ENCODE results near the gene EPB41. TPM values are rescaled to one million over a fixed set of nuclear protein-coding genes. Genes with fewer than 3 reads are reported as not detected.
A peak's percentile ranks its signal among the peaks of the same experiment; 100 is the strongest.

Gene EPB41
- total RNA-seq, 4 donors from 2014 or later = 16.7 to 30.8 (median 21.7) TPM

DNA sequence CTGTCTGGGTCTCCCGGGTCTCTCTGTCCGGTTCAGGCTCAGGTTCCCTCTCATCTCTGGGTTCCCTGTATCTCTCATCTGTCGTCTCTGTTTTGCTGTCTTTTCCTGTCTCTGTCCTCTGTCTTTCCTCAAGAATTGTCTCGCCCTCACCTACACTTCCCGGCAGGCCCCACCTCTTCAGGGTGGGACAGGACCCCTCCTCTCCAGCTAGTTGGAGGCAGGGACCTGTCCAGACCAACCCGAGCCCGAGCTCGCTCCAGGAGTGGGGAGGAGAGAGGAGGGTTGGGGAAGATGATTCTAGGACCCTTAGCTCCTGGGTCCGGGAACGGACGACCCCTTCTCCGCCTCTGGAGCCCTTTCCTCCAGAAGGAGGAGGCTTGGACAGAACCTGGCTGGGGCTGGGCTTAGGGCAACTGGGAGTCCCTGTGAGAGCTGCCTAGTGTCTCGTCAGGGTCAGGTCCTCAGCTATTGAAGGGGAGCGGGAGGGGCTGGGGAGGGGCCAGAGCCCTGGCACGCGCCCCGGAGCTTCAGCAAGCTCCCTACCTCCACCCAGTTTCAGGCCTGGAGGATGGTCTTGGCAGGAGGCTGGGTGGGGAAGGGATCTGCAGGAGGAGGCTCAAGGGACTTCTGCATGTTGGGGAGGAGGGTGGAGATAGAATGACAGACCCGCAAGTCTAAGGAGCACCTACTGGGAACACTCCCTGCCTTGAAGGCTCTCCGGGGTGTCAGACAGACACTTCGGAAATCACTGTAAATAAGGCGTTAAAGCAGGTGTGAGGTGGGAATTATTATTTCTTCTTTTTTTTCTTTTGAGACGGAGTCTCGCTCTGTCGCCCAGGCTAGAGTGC, 26.3 kb upstream of the EPB41 start:
- ATAC-seq = no peak
- Histone ChIP-seq H3K9me3 (no peaks in the 10 kb centered on the region), H3K4me3 (peak overlapping the region; percentile 85 to 95), H3K4me1 (peaks cover 0 to 50% (median 9%) of the 10 kb centered on the region in 3 donors), H3K27ac (peak overlapping the region in 3 of 4 donors; percentile 57 to 78 (median 75)), H3K27me3 (no peaks in the 10 kb centered on the region), H3K36me3 (no peaks in the 10 kb centered on the region)
- TF ChIP-seq POLR2AphosphoS5 (IDR thresholded peaks at IDR 0.05) (no peak), POLR2A (IDR thresholded peaks at IDR 0.05) (no peak), EP300 (IDR thresholded peaks at IDR 0.05) (no peak)
- TF ChIP-seq, protein P1, sequence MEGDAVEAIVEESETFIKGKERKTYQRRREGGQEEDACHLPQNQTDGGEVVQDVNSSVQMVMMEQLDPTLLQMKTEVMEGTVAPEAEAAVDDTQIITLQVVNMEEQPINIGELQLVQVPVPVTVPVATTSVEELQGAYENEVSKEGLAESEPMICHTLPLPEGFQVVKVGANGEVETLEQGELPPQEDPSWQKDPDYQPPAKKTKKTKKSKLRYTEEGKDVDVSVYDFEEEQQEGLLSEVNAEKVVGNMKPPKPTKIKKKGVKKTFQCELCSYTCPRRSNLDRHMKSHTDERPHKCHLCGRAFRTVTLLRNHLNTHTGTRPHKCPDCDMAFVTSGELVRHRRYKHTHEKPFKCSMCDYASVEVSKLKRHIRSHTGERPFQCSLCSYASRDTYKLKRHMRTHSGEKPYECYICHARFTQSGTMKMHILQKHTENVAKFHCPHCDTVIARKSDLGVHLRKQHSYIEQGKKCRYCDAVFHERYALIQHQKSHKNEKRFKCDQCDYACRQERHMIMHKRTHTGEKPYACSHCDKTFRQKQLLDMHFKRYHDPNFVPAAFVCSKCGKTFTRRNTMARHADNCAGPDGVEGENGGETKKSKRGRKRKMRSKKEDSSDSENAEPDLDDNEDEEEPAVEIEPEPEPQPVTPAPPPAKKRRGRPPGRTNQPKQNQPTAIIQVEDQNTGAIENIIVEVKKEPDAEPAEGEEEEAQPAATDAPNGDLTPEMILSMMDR (IDR thresholded peaks at IDR 0.05) = no peak
- WGBS, 2 donors (ENCODE audit: low coverage in 1 of 2) = 56 to 64% methylated on average over 5 to 11 of the region's 24 CpGs

DNA sequence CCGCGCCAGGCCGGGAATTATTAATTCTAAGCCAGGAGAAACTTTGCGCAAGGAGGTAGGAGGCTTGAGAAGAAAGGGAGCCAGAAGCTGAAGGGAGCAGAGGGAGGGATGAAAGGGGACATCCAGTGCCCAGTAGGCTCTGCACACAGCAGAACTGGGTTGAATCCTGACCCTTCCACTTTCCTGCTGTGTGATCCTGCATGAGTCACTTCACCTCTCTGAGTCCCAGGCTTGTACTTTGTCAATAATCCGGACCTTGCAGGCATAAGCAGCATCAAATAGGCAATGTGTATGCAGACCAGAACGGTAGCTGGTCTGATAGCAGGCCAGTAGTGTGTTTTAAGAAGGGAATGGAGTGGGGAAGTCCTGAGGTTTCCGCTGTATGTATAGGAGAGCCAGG, 25.5 kb upstream of the EPB41 start:
- Histone ChIP-seq H3K4me3 (no peak overlapping the region), H3K27ac (no peak overlapping the region), H3K9me3 (no peaks in the 10 kb centered on the region), H3K27me3 (no peaks in the 10 kb centered on the region), H3K36me3 (peaks cover 0 to 5% of the 10 kb centered on the region in 2 donors), H3K4me1 (peaks cover 0 to 48% (median 9%) of the 10 kb centered on the region in 3 donors)
- TF ChIP-seq EP300 (IDR thresholded peaks at IDR 0.05) = no peak
- TF ChIP-seq, protein P1 (IDR thresholded peaks at IDR 0.05) = no peak
- TF ChIP-seq POLR2A (IDR thresholded peaks at IDR 0.05) = no peak
- no peak for TF ChIP-seq POLR2AphosphoS5 (IDR thresholded peaks at IDR 0.05)
- ATAC-seq = no peak
- 86 to 100% methylated on average over 1 to 2 of the region's 7 CpGs for WGBS, 2 donors (ENCODE audit: low coverage in 1 of 2)

DNA sequence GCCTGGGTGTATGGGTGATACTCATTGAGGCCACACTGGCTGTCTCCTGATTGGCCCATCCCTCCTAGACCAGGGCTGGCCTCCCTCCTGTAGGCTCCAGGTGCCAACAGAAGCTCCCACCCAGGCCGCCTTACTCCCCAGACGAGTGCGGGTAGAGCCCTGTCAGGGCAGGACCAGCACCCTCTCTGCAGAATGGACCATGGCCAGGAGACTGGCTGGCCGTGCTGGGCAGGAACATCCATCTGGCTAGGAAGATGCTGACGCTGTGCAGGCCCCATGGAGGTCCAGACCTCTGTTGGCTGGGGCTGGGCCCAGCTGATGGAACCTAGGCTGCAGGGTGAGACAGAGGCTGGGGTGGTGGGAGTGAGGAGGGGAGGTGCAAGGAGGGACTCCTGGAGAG, 25.0 kb upstream of the EPB41 start:
- no CpG with 5 or more reads among the region's 5 CpGs for WGBS, 2 donors (ENCODE audit: low coverage in 1 of 2)
- Histone ChIP-seq H3K4me3 (no peak overlapping the region), H3K27ac (no peak overlapping the region), H3K4me1 (peaks cover 0 to 43% (median 9%) of the 10 kb centered on the region in 3 donors), H3K9me3 (no peaks in the 10 kb centered on the region), H3K27me3 (no peaks in the 10 kb centered on the region), H3K36me3 (peaks cover 0 to 5% of the 10 kb centered on the region in 2 donors)
- TF ChIP-seq POLR2A (IDR thresholded peaks at IDR 0.05) (no peak), POLR2AphosphoS5 (IDR thresholded peaks at IDR 0.05) (no peak)
- TF ChIP-seq, protein P1 (IDR thresholded peaks at IDR 0.05) = no peak
- ATAC-seq = no peak

DNA sequence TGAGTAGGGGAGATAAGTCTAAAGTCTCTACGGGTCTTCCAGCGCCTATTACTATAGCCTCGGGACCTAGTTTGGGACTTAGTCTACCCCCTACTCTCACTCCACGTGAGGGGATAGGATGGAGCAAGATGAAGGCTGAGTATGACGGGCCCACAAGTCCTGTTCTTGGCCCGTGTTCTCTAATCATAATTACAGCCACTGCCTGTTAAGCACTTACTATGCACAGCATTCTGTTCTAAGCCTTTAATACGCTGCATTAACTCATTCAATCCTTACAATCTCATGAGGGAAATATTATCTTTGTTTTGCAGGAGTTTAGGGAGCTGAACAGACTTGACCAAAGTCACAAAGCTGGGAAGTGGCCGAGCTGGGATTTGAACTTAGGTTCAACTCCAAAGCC, 23.9 kb upstream of the EPB41 start:
- 81 to 97% methylated on average over 7 to 8 of the region's 8 CpGs for WGBS, 2 donors (ENCODE audit: low coverage in 1 of 2)
- Histone ChIP-seq H3K27ac (no peak overlapping the region), H3K4me1 (peaks cover 0 to 33% (median 5%) of the 10 kb centered on the region in 3 donors), H3K36me3 (peaks cover 0 to 5% of the 10 kb centered on the region in 2 donors), H3K4me3 (no peak overlapping the region), H3K9me3 (no peaks in the 10 kb centered on the region), H3K27me3 (no peaks in the 10 kb centered on the region)
- no peak for ATAC-seq
- TF ChIP-seq, protein P1 (IDR thresholded peaks at IDR 0.05) = no peak
- TF ChIP-seq EP300 (IDR thresholded peaks at IDR 0.05) (no peak), POLR2A (IDR thresholded peaks at IDR 0.05) (no peak), POLR2AphosphoS5 (IDR thresholded peaks at IDR 0.05) (no peak)

DNA sequence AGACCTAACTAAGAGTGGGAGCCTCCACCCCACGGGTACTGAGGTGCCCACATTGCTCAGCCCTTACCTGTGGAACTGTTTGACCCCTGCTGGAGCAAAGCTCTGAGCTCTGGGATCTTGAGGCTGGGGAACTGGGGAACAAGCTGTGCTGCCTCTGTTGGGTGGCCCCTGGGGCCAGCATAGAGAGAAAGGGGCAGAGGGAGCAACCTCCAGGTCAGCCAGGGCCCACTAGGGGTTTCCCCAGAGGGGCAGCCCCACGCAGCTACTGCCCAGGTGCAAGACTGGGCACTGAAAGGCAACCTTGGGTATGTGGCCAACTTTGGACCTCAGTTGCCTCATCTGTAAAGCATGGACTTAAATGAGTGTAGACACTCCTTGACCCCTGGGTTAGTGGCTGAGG, 23.5 kb upstream of the EPB41 start:
- Histone ChIP-seq H3K36me3 (peaks cover 0 to 5% of the 10 kb centered on the region in 2 donors), H3K4me1 (peaks cover 0 to 29% (median 5%) of the 10 kb centered on the region in 3 donors), H3K27ac (no peak overlapping the region), H3K9me3 (no peaks in the 10 kb centered on the region), H3K4me3 (no peak overlapping the region), H3K27me3 (no peaks in the 10 kb centered on the region)
- no peak for ATAC-seq
- WGBS, 2 donors (ENCODE audit: low coverage in 1 of 2) = 20% methylated on average over 1 of the region's 2 CpGs; no CpG with 5 or more reads in 1 of the 2 donors
- no peak for TF ChIP-seq EP300 (IDR thresholded peaks at IDR 0.05)
- TF ChIP-seq, protein P1 (IDR thresholded peaks at IDR 0.05) = no peak
- TF ChIP-seq POLR2AphosphoS5 (IDR thresholded peaks at IDR 0.05) = no peak
- no peak for TF ChIP-seq POLR2A (IDR thresholded peaks at IDR 0.05)
